K562 (cell line): ENCODE measurements around the gene PARD6B. TPM values are rescaled to one million over a fixed set of nuclear protein-coding genes. Genes with fewer than 3 reads are reported as not detected.

Experiments used
- CBFA2T3 ChIP-seq: fragments of 450-650 bp; IDR thresholded peaks from 2 replicates; pipeline ENCODE4 v1.6.1; 2017
- HEY1 ChIP-seq: fragments of 250-450 bp; sonication (Bioruptor Pico); IDR thresholded peaks from 2 replicates; pipeline ENCODE4 v1.5.0; 2020; ENCODE audit warnings: mild to moderate bottlenecking, moderate library complexity, borderline replicate concordance
- KAT2B ChIP-seq: IDR thresholded peaks from one replicate; pipeline ENCODE4 v1.6.1; 2012; ENCODE audit warnings: low read depth, mild to moderate bottlenecking, control low read depth, inconsistent platforms, low read length, moderate library complexity
- KLF10 ChIP-seq: fragments of 250-450 bp; sonication (Bioruptor Pico); IDR thresholded peaks from 2 replicates; pipeline ENCODE4 v1.6.1; 2021; ENCODE audit warnings: matching md5 sums
- MED1 ChIP-seq: sonication (generic); formaldehyde crosslinking; IDR thresholded peaks from 2 replicates; pipeline ENCODE4 v1.8.1; 2023; ENCODE audit warnings: missing genetic modification reagents, borderline replicate concordance
- MIER1 ChIP-seq: fragments of 450-650 bp; IDR thresholded peaks from 2 replicates; pipeline ENCODE4 v1.6.1; 2016; ENCODE audit warnings: antibody characterized with exemption, mild to moderate bottlenecking, low read depth
- PHF8 ChIP-seq: fragments of 200-600 bp; sonication (generic); IDR thresholded peaks from 2 replicates; pipeline ENCODE4 v1.6.1; 2012; ENCODE audit warnings: mixed run types, mild to moderate bottlenecking, inconsistent platforms, low read length, moderate library complexity, borderline replicate concordance
- RBBP5 ChIP-seq: fragments of 200-600 bp; sonication (generic); IDR thresholded peaks from 2 replicates; pipeline ENCODE4 v1.6.1; 2012; ENCODE audit warnings: borderline replicate concordance, mild to moderate bottlenecking, low read length, control low read depth, inconsistent platforms; ENCODE audit not compliant: insufficient read depth, poor library complexity, severe bottlenecking
- SIX5 ChIP-seq, 2 experiments: IDR thresholded peaks; 2 replicates each; pipeline ENCODE4 v1.6.1; 2011; ENCODE audit warnings: low read length in 2 of 2, borderline replicate concordance in 1 of 2, low read depth in 1 of 2, mild to moderate bottlenecking in 1 of 2, moderate library complexity in 1 of 2; ENCODE audit not compliant: insufficient read depth in 1 of 2
- SMARCC2 ChIP-seq: fragments of 450-650 bp; IDR thresholded peaks from 2 replicates; pipeline ENCODE4 v1.6.1; 2017; ENCODE audit warnings: antibody characterized with exemption, moderate library complexity, mild to moderate bottlenecking, low read depth
- SMARCE1 ChIP-seq: fragments of 450-650 bp; IDR thresholded peaks from 2 replicates; pipeline ENCODE4 v1.7.1; 2016; ENCODE audit warnings: mild to moderate bottlenecking
- SPI1 ChIP-seq: IDR thresholded peaks from 2 replicates; pipeline ENCODE4 v1.6.1; 2011; ENCODE audit warnings: low read depth, low read length, control low read depth, borderline replicate concordance
- TAF15 ChIP-seq: fragments of 200-400 bp; formaldehyde crosslinking; IDR thresholded peaks from 2 replicates; pipeline ENCODE4 v1.6.1; 2017; ENCODE audit warnings: mild to moderate bottlenecking, low read depth, low read length, moderate library complexity
- TCF7 ChIP-seq: sonication (generic); IDR thresholded peaks from 2 replicates; pipeline ENCODE4 v1.6.1; 2016; ENCODE audit warnings: antibody characterized with exemption, borderline replicate concordance
- TEAD2 ChIP-seq: fragments of 450-650 bp; IDR thresholded peaks from 2 replicates; pipeline ENCODE4 v1.6.1; 2016; ENCODE audit warnings: missing genetic modification characterization, control low read depth, missing compliant biosample characterization
- ZNF354B ChIP-seq: fragments of 250-450 bp; sonication (Bioruptor Pico); IDR thresholded peaks from 2 replicates; pipeline ENCODE4 v1.4.0; 2020
- polyA plus RNA-seq, 8 experiments: library from polyadenylated mRNA; depleted of rRNA in 4 of 8; stranded (reverse) in 5 of 8; unstranded in 3 of 8; fragments of >200 nt; fragmentation: Nextera tagmentation in 2 of 8; fragmentation: Illumina TruSeq in 1 of 8; extraction: Ambion mirVana in 2 of 8; extraction: Trizol in 1 of 8; gene quantifications; 2 replicates each; pipeline versions ENCODE4 v1.2.1 to v1.2.3, GENCODE V29; 2011 to 2014; ENCODE audit warnings: inconsistent platforms in 1 of 8, missing spikeins in 1 of 8
- total RNA-seq, 7 experiments: library from RNA; depleted of rRNA in 6 of 7; stranded (reverse); fragments of >200 nt in 6 of 7; fragmentation: Illumina TruSeq in 2 of 7; extraction: Trizol in 2 of 7; gene quantifications; 2 replicates each; pipeline versions ENCODE4 v1.2.1 to v1.2.3, GENCODE V29; 2011 to 2021; ENCODE audit warnings: low replicate concordance in 1 of 7
- TF ChIP-seq, protein P1 (sequence below): fragments of 200-400 bp; formaldehyde crosslinking; IDR thresholded peaks from 2 replicates; pipeline ENCODE4 v1.6.1; 2017; ENCODE audit warnings: mild to moderate bottlenecking, low read depth, low read length, moderate library complexity
- TF ChIP-seq, protein P2 (sequence below): fragments of 250-450 bp; sonication (Bioruptor Pico); IDR thresholded peaks from 2 replicates; pipeline ENCODE4 v1.4.0; 2020; ENCODE audit warnings: mild to moderate bottlenecking, moderate library complexity
- TF ChIP-seq, protein P3 (sequence below): IDR thresholded peaks from 2 replicates; pipeline ENCODE4 v1.6.1; 2014; ENCODE audit warnings: antibody characterized with exemption
- TF ChIP-seq, protein P4 (sequence below): fragments of 250-450 bp; sonication (Bioruptor Pico); IDR thresholded peaks from 2 replicates; pipeline ENCODE4 v1.8.0; 2021; ENCODE audit warnings: borderline replicate concordance, mild to moderate bottlenecking, moderate library complexity; ENCODE audit not compliant: poor library complexity, severe bottlenecking
- TF ChIP-seq, protein P5 (sequence below): fragments of 250-450 bp; sonication (Bioruptor Pico); IDR thresholded peaks from 2 replicates; pipeline ENCODE4 v1.9.0; 2021; ENCODE audit warnings: mild to moderate bottlenecking

Gene PARD6B
- total and polyA plus RNA-seq, 9 of the 15 experiments (the other 6 are each of a cell fraction or from before 2014, with no cell fraction given): 1.7 to 12.3 (median 5.5) TPM

DNA sequence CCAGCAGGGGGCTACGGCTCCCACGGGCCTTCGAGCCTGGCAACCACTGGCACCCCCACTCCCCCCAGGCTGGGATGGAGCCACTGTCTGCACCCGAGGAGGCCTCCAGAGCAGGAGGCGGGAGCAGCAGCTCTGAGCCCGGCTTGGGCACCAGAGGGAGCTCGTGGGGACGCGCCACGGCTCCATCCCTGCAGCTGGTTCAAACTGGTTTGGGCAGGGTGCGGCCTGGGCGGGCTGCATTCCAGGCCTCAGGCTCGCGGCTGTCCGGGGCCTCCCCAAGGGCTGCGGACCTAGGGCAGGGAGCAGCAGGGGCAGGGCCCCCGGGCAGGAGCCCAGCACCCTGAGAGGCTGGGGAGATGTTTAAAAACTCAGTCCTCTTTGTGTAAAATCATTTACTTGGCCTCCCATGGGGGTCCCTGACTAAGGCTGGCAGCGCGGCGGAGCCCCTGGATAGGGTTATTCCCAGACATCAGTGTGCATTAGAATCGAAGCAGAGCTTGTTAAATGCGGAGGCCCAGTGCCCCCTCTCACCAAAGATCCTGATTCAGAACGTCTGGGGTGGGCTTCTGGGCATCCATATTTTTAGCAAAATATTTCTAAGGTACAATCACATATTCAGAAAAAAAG, 59.4 kb downstream of the PARD6B start (continued):
- TF ChIP-seq, protein P1, sequence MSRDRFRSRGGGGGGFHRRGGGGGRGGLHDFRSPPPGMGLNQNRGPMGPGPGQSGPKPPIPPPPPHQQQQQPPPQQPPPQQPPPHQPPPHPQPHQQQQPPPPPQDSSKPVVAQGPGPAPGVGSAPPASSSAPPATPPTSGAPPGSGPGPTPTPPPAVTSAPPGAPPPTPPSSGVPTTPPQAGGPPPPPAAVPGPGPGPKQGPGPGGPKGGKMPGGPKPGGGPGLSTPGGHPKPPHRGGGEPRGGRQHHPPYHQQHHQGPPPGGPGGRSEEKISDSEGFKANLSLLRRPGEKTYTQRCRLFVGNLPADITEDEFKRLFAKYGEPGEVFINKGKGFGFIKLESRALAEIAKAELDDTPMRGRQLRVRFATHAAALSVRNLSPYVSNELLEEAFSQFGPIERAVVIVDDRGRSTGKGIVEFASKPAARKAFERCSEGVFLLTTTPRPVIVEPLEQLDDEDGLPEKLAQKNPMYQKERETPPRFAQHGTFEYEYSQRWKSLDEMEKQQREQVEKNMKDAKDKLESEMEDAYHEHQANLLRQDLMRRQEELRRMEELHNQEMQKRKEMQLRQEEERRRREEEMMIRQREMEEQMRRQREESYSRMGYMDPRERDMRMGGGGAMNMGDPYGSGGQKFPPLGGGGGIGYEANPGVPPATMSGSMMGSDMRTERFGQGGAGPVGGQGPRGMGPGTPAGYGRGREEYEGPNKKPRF: no peak
- TF ChIP-seq HEY1 (CRISPR knock-in tag): no peak
- TF ChIP-seq SIX5 (IDR thresholded peaks at IDR 0.05; ENCODE audit: borderline replicate concordance in 1 of 2, insufficient read depth in 1 of 2, low read depth in 1 of 2, low read length in 2 of 2): no peak
- TF ChIP-seq, protein P2, sequence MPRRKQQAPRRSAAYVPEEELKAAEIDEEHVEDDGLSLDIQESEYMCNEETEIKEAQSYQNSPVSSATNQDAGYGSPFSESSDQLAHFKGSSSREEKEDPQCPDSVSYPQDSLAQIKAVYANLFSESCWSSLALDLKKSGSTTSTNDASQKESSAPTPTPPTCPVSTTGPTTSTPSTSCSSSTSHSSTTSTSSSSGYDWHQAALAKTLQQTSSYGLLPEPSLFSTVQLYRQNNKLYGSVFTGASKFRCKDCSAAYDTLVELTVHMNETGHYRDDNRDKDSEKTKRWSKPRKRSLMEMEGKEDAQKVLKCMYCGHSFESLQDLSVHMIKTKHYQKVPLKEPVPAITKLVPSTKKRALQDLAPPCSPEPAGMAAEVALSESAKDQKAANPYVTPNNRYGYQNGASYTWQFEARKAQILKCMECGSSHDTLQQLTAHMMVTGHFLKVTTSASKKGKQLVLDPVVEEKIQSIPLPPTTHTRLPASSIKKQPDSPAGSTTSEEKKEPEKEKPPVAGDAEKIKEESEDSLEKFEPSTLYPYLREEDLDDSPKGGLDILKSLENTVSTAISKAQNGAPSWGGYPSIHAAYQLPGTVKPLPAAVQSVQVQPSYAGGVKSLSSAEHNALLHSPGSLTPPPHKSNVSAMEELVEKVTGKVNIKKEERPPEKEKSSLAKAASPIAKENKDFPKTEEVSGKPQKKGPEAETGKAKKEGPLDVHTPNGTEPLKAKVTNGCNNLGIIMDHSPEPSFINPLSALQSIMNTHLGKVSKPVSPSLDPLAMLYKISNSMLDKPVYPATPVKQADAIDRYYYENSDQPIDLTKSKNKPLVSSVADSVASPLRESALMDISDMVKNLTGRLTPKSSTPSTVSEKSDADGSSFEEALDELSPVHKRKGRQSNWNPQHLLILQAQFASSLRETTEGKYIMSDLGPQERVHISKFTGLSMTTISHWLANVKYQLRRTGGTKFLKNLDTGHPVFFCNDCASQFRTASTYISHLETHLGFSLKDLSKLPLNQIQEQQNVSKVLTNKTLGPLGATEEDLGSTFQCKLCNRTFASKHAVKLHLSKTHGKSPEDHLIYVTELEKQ: peak; percentile 23; the same call in 1 of the 2 replicates
- peak; percentile 89 for TF ChIP-seq KAT2B
- TF ChIP-seq MIER1: no peak
- TF ChIP-seq TAF15: no peak
- TF ChIP-seq TEAD2 (tag): peak; percentile 95
- no peak for TF ChIP-seq SPI1
- no peak for TF ChIP-seq KLF10
- TF ChIP-seq, protein P3, sequence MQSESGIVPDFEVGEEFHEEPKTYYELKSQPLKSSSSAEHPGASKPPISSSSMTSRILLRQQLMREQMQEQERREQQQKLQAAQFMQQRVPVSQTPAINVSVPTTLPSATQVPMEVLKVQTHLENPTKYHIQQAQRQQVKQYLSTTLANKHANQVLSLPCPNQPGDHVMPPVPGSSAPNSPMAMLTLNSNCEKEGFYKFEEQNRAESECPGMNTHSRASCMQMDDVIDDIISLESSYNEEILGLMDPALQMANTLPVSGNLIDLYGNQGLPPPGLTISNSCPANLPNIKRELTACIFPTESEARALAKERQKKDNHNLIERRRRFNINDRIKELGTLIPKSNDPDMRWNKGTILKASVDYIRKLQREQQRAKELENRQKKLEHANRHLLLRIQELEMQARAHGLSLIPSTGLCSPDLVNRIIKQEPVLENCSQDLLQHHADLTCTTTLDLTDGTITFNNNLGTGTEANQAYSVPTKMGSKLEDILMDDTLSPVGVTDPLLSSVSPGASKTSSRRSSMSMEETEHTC: no peak
- peak; percentile 40; the same call in 1 of the 2 replicates for TF ChIP-seq SMARCC2
- TF ChIP-seq MED1 (CRISPR knock-in tag): no peak
- peak; percentile 86 for TF ChIP-seq PHF8
- no peak for TF ChIP-seq SMARCE1
- TF ChIP-seq RBBP5: no peak
- TF ChIP-seq TCF7: no peak
- TF ChIP-seq, protein P4, sequence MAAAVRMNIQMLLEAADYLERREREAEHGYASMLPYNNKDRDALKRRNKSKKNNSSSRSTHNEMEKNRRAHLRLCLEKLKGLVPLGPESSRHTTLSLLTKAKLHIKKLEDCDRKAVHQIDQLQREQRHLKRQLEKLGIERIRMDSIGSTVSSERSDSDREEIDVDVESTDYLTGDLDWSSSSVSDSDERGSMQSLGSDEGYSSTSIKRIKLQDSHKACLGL (CRISPR knock-in tag): no peak
- TF ChIP-seq ZNF354B (CRISPR knock-in tag): no peak
- no peak; the same call in 1 of the 2 replicates for TF ChIP-seq CBFA2T3
- TF ChIP-seq, protein P5, sequence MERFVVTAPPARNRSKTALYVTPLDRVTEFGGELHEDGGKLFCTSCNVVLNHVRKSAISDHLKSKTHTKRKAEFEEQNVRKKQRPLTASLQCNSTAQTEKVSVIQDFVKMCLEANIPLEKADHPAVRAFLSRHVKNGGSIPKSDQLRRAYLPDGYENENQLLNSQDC (CRISPR knock-in tag): no peak
